MM.1S (cell line): ENCODE data around the gene MACROD2.
A peak's percentile ranks its signal among the peaks of the same experiment; 100 is the strongest.

Experiments used
- DNase-seq: peaks from one replicate; pipeline ENCODE4 v3.0.0-alpha.2; 2015
- H2AFZ ChIP-seq: fragments of 300-600 bp; sonication (generic); 2 replicates; pipeline ENCODE4 v1.6.0; 2016; ENCODE audit warnings: antibody characterized with exemption, low read length
- H3F3A ChIP-seq: fragments of 300-600 bp; sonication (generic); 2 replicates; pipeline ENCODE4 v1.6.1; 2016; ENCODE audit warnings: mild to moderate bottlenecking, antibody characterized with exemption, low read length, moderate library complexity, mixed read lengths; ENCODE audit not compliant: insufficient read depth
- H3K27ac ChIP-seq: fragments of 300-600 bp; sonication (generic); 2 replicates; pipeline ENCODE4 v1.5.1; 2016; ENCODE audit warnings: mild to moderate bottlenecking, low read length
- H3K27me3 ChIP-seq: fragments of 300-600 bp; sonication (generic); replicated peaks from 2 replicates; pipeline ENCODE4 v1.6.0; 2016; ENCODE audit warnings: low read length; ENCODE audit not compliant: insufficient read depth
- H3K36me3 ChIP-seq: fragments of 300-600 bp; sonication (generic); replicated peaks from 2 replicates; pipeline ENCODE4 v1.6.1; 2016; ENCODE audit warnings: mild to moderate bottlenecking, low read length, mixed read lengths; ENCODE audit not compliant: insufficient read depth
- H3K4me1 ChIP-seq: fragments of 300-600 bp; sonication (generic); 2 replicates; pipeline ENCODE4 v1.6.1; 2016; ENCODE audit warnings: low read length, mixed read lengths
- H3K4me2 ChIP-seq: fragments of 300-600 bp; sonication (generic); 2 replicates; pipeline ENCODE4 v1.6.0; 2016; ENCODE audit warnings: low read depth, low read length
- H3K4me3 ChIP-seq: fragments of 300-600 bp; sonication (generic); 2 replicates; pipeline ENCODE4 v1.5.1; 2016; ENCODE audit warnings: low read length, mixed read lengths
- H3K79me2 ChIP-seq: fragments of 300-600 bp; sonication (generic); 2 replicates; pipeline ENCODE4 v1.6.1; 2016; ENCODE audit warnings: mixed run types, low read length, mixed read lengths
- H3K9ac ChIP-seq: fragments of 300-600 bp; sonication (generic); 2 replicates; pipeline ENCODE4 v1.6.1; 2016; ENCODE audit warnings: low read length, mixed read lengths
- H3K9me2 ChIP-seq: fragments of 300-600 bp; sonication (generic); replicated peaks from 2 replicates; pipeline ENCODE4 v1.6.1; 2016; ENCODE audit warnings: mild to moderate bottlenecking, low read length, mixed read lengths; ENCODE audit not compliant: insufficient read depth
- H3K9me3 ChIP-seq: fragments of 300-600 bp; sonication (generic); replicated peaks from 2 replicates; pipeline ENCODE4 v1.6.1; 2016; ENCODE audit warnings: mild to moderate bottlenecking, low read length, mixed read lengths; ENCODE audit not compliant: insufficient read depth
- H4K20me1 ChIP-seq: fragments of 300-600 bp; sonication (generic); 2 replicates; pipeline ENCODE4 v1.6.1; 2016; ENCODE audit warnings: mild to moderate bottlenecking, low read length, moderate library complexity, mixed read lengths; ENCODE audit not compliant: insufficient read depth
- CTCF ChIP-seq: fragments of 300-600 bp; sonication (generic); IDR thresholded peaks from 2 replicates; pipeline ENCODE4 v1.5.1; 2016; ENCODE audit warnings: antibody characterized with exemption, low read length, mixed read lengths
- EZH2 ChIP-seq: fragments of 300-600 bp; sonication (generic); optimal IDR thresholded peaks from 2 replicates; pipeline ENCODE3; 2017; ENCODE audit warnings: low read depth, mild to moderate bottlenecking, antibody characterized with exemption, low read length, mixed read lengths
- EZH2phosphoT487 ChIP-seq: fragments of 300-600 bp; sonication (generic); IDR thresholded peaks from 2 replicates; pipeline ENCODE4 v1.6.1; 2018; ENCODE audit warnings: antibody characterized with exemption, low read length

Gene MACROD2

GRCh38 chr20:14331646-14332045 lies 336.3 kb downstream of the MACROD2 start:
- H3K4me3 ChIP-seq = no peak overlapping the region
- H3K27me3 ChIP-seq = no peaks in the 10 kb centered on the region
- no peak for DNase-seq

GRCh38 chr20:14332866-14333265 lies 337.6 kb downstream of the MACROD2 start:
- H3F3A ChIP-seq = no peaks in the 10 kb centered on the region
- H4K20me1 ChIP-seq = no peaks in the 10 kb centered on the region
- H3K4me1 ChIP-seq = no peaks in the 10 kb centered on the region
- no peaks in the 10 kb centered on the region for H3K27me3 ChIP-seq
- no peak overlapping the region for H2AFZ ChIP-seq
- H3K9me3 ChIP-seq = no peaks in the 10 kb centered on the region
- no peak overlapping the region for H3K27ac ChIP-seq
- no peak overlapping the region for H3K4me3 ChIP-seq
- no peak for TF ChIP-seq EZH2phosphoT487
- TF ChIP-seq CTCF = no peak
- TF ChIP-seq EZH2 = no peak
- no peak overlapping the region for H3K4me2 ChIP-seq
- no peaks in the 10 kb centered on the region for H3K36me3 ChIP-seq
- DNase-seq = no peak
- H3K9me2 ChIP-seq = no peaks in the 10 kb centered on the region
- no peaks in the 10 kb centered on the region for H3K79me2 ChIP-seq
- no peak overlapping the region for H3K9ac ChIP-seq

More at GRCh38 chr20:14331646-14332045, 336.3 kb downstream of the MACROD2 start:
- Histone ChIP-seq H3K9me2 (no peaks in the 10 kb centered on the region), H4K20me1 (no peaks in the 10 kb centered on the region), H3K27ac (no peak overlapping the region), H3K9ac (no peak overlapping the region), H3K4me2 (no peak overlapping the region), H2AFZ (no peak overlapping the region), H3K9me3 (no peaks in the 10 kb centered on the region), H3K79me2 (no peaks in the 10 kb centered on the region), H3F3A (no peaks in the 10 kb centered on the region), H3K36me3 (no peaks in the 10 kb centered on the region), H3K4me1 (no peaks in the 10 kb centered on the region)
- TF ChIP-seq EZH2phosphoT487 (no peak), EZH2 (no peak), CTCF (no peak)

- Histone ChIP-seq H3K27ac (no peak overlapping the region), H3K9ac (no peak overlapping the region), H3K9me2 (no peaks in the 10 kb centered on the region), H4K20me1 (no peaks in the 10 kb centered on the region), H3K4me1 (no peaks in the 10 kb centered on the region), H3K79me2 (no peaks in the 10 kb centered on the region), H3K27me3 (no peaks in the 10 kb centered on the region), H3K36me3 (no peaks in the 10 kb centered on the region), H3K4me2 (peak overlapping the region; percentile 19), H3K9me3 (no peaks in the 10 kb centered on the region), H3F3A (no peaks in the 10 kb centered on the region), H2AFZ (no peak overlapping the region), H3K4me3 (no peak overlapping the region)
- no peak for DNase-seq
- TF ChIP-seq EZH2phosphoT487 (no peak), CTCF (no peak), EZH2 (no peak)
Observed at GRCh38 chr20:14333721-14334120, 338.4 kb downstream of the MACROD2 start.
